Subcutaneous abdominal adipose tissue (tissue), 5 donors: ENCODE results near the gene ROCK2.

ENCODE experiments used
- H3K27ac ChIP-seq: one replicate; pipeline ENCODE4 v1.7.0; 2013; ENCODE audit warnings: low read depth, mild to moderate bottlenecking, inconsistent platforms, low read length, moderate library complexity
- H3K27me3 ChIP-seq, 5 donors: one replicate each; pipeline ENCODE4 v1.7.0; 2013; ENCODE audit warnings: low read length in 5 of 5, inconsistent platforms in 1 of 5; ENCODE audit not compliant: control insufficient read depth in 5 of 5, insufficient read depth in 4 of 5
- H3K36me3 ChIP-seq, 5 donors: one replicate each; pipeline ENCODE4 v1.7.0; 2013; ENCODE audit warnings: low read length in 5 of 5; ENCODE audit not compliant: control insufficient read depth in 5 of 5, insufficient read depth in 5 of 5
- H3K4me1 ChIP-seq, 5 donors: one replicate each; pipeline ENCODE4 v1.7.0; 2013; ENCODE audit warnings: low read length in 5 of 5, mild to moderate bottlenecking in 3 of 5, moderate library complexity in 1 of 5; ENCODE audit not compliant: control insufficient read depth in 5 of 5, insufficient read depth in 5 of 5
- H3K4me3 ChIP-seq, 5 donors: one replicate each; pipeline ENCODE4 v1.7.0; 2013; ENCODE audit warnings: low read length in 5 of 5, low read depth in 1 of 5
- H3K9ac ChIP-seq, 5 donors: one replicate each; pipeline ENCODE4 v1.7.0; 2013; ENCODE audit warnings: low read length in 5 of 5, mild to moderate bottlenecking in 4 of 5, moderate library complexity in 3 of 5
- H3K9me3 ChIP-seq, 5 donors: one replicate each; pipeline ENCODE4 v1.7.0; 2013; ENCODE audit warnings: low read length in 5 of 5; ENCODE audit not compliant: control insufficient read depth in 5 of 5
- donor health status: healthy.
- donor health status: healthy.
- donor health status: healthy.
- donor health status: healthy.
- donor health status: healthy.

Gene ROCK2

GRCh38 chr2:11131166-11131920, 213.1 kb downstream of the ROCK2 start:
- no peak overlapping the region for H3K27ac ChIP-seq
- H3K9ac ChIP-seq, result no peak overlapping the region
- H3K9me3 ChIP-seq, result no peaks in the 10 kb centered on the region
- H3K27me3 ChIP-seq, result peaks cover 0 to 7% (median 3%) of the 10 kb centered on the region in 5 donors
- H3K36me3 ChIP-seq, result no peaks in the 10 kb centered on the region
- no peak overlapping the region for H3K4me3 ChIP-seq
- peaks cover 3 to 34% (median 22%) of the 10 kb centered on the region in 5 donors for H3K4me1 ChIP-seq
